HG02610 (cell line): ENCODE data around the gene BEST2.
"Not testable (repeated sequence)": the region's sequence is repeated elsewhere in the genome, so short reads cannot be mapped to it uniquely, and the experiment has no call there.

ENCODE experiments used
- ATAC-seq: cut with Tn5 transposase; IDR thresholded peaks from one replicate; pipeline ENCODE4 v1.9.1; 2021; ENCODE audit warnings: mild to moderate bottlenecking, moderate library complexity; ENCODE audit not compliant: unreplicated experiment

BEST2 gene

DNA sequence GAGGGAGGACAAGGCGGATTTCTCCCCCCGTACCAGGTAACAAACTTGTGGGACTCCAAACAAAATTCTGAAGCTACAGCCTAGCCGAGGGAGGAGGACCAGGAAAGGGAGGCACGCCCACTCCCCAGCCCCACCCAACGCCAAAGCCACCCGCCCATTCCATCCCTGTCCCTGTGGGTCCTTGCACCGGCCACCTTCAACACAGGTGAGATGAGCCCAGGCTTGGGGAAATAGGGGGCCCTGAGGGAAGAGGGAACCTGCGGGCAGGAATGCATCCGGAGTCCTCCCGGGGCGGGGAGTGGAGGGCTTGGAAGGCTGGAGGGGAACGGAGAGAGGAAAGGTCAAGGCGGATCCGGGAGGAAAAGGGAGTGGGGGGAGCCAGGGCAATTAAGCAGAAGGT lies at the start of gene BEST2:
Gene BEST2, plus strand, starts transcription at position 157 of the 400 bp plus-strand sequence. CDS start 802 bp downstream, outside the sequence.
- no peak for ATAC-seq

DNA sequence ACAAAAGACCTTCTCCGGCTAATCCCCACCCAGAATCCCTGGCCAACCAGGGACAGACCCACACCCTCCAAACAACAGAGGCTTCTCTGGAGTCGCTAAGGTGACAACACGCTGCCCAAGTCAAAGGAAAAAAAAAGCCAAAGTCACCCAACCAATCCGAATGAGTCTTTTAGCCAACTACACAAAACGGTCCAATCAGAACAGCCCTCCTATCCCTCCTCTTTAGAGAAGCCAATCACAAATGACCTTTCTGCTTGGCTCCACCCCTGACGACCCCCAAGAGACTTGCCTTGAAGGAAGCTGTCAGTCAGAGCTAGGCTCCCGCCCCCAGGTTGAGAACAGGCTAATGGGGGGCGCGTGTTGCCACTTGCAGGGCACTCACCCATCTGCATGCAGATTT lies 48.5 kb upstream of the BEST2 start:
- no peak for ATAC-seq

DNA sequence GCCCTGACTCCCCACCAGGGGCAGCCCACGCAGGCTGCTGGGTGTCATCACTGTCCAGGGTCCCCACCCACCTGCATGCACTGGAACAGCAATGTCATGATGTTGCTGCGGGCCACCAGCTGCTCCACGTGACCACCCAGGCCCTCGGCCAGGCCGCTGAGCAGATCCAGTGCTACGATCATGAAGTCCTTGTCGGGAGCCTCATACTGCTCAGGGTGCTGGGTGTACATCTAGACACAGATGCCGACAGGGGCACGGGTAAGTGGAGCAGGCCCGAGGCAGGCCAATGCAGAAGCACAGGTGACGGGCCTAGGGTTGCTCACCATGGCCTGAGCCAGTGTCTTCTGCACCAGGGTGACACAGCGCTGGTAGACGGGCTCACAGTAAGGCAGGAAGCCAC lies 46.4 kb upstream of the BEST2 start:
- ATAC-seq: no peak

DNA sequence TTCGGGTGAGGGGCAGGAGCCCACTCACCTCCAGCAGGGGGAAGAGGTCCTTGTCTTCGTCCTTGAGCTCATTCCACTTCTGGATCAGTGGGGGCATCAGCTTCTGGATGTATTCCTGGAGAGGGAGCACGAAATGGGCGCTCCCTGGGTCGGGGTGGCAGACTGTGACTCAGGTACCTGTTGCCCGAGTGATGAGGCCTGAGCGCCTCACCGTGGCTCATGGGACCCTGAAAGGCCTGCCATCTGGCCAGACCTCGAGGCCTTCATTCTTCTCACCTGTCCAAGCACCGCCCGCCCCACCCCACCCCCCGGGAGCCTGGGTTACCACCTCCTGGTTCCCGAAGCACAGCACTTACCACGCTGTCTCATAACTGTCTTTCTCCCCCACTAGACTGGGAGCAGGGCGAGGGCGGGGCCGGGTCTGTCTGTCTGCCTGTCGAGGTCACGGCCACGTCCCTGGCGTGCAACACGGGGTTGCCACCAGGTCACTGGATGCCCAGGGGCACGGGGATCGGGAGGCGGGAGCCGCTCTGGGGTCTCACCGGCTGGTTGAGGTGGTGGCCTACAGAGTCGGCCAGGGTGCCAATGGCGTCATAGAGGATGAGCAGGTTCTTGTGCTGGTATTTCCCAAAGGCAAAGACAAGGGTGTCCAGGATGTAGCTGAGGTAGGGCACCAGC lies 45.8 kb upstream of the BEST2 start:
- no peak for ATAC-seq

DNA sequence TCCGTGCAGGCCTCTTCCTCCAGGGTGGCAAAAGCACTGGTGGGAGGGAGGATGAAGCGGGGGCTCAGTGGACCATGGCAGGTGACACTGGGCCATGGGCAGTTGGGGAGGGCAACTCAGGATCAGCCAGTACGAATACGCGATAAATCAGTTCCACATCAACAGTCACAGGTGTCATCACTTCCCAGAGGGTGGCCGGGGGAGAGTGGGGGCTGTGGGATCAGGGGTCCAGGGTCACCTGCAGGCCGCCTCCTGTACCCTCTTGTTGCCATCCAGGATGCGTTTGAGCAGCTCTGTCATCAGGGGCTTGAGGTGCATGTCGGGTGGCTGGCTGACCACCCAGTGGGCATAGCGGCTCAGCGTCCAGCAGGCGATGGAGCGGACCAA lies 45.3 kb upstream of the BEST2 start:
- no peak for ATAC-seq

DNA sequence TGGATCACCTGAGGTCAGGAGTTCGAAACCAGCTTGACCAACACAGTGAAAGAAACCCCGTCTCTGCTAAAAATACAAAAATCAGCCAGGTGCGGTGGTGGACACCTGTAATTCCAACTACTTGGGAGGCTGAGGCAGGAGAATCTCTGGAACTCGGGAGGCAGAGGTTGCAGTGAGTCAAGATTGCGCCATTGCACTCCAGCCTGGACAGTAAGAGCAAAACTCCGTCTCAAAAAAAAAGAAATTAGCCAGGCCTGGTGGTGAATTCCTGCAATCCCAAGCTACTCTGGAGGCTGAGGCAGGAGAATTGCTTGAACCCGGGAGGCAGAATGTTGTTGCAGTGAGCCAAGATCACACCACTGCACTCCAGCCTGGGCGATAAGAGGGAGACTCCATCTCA lies 43.0 kb upstream of the BEST2 start:
- ATAC-seq: no peak

DNA sequence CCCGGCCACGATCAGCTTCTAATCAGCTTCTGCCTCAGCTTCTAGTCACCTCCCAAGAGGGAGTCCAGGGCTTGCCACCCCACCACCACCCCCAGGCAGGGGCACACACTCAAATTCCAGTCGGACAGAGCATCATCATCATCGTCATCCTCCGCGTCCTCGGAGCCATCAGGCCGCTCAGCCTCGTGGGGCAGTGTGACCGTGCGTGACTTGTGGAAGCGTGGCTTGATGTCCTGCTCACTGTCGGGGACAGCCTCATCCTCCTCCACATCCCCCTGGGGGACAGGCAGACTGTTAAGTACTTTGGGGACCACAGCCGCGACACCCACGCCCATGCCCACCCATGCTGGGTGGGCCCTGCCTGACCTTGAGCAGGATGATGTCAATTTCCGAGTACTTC lies 40.4 kb upstream of the BEST2 start:
- ATAC-seq: no peak

DNA sequence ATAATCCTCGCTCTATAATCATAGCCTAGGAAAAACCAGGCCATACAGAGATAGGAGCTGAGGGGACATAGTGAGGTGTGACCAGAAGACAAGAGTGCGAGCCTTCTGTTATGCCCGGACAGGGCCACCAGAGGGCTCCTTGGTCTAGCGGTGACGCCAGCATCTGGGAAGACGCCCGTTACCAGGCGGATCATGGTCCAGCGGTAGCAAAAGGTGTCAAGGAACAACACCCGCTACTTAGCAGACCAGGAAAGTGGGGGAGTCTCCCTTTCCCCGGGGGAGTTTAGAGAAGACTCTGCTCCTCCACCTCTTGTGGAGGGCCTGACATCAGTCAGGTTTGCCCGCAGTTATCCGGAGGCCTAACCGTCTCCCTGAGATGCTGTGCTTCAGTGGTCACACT lies 39.5 kb upstream of the BEST2 start:
- not testable (repeated sequence) for ATAC-seq

DNA sequence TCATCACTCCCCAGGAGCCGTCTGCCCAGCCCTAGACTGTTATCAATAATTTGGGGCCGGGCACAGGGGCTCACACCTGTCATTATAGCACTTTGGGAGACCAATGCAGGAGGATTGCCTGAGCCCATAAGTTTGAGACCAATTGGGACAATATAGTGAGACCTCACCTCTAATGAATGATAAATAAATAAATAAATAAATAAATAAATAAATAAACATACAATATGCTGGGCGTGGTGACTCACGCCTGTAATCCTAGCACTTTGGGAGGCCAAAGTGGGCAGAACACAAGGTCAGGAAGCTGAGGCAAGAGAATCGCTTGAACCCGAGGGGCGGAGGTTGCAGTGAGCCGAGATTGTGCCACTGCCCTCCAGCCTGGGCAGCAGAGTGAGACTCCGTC lies 38.3 kb upstream of the BEST2 start:
- not testable (repeated sequence) for ATAC-seq

DNA sequence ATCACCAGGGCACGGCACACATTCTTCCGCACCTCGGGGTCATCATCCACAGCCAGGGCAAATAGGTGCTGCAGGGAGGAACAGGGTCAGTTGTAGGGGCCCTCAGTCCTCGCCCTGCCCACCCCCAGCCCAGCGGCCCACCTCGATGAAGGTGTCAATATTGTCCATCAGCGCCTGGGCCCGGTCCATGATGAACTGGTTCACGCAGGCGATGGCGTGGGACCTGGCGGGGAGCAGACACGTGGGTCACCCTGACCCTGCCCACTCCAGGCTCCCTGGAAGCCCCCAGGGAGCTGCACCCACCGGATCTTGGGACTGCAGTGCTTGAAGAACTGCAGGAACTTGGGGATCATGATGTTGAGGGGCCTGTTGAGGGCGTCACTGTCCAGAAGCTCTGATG lies 36.5 kb upstream of the BEST2 start:
- no peak for ATAC-seq

DNA sequence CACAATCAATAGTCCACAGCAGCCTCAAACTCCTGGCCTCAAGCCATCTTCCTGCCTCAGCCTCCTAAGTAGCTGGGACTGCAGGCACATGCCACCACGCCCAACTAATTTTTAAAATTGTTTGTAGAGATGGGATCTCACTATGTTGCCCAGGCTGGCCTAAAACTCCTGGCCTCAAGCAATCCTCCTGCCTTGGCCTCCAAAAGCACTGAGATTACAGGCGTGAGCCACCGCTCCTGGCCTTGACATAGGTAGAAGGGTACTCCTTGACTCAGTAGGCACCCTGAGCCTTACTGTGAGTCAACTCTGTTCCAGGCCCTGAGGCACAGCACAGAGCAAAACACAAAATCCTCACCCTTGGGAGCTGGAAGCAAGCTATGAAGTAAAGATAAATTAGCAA lies 35.7 kb upstream of the BEST2 start:
- ATAC-seq: no peak

DNA sequence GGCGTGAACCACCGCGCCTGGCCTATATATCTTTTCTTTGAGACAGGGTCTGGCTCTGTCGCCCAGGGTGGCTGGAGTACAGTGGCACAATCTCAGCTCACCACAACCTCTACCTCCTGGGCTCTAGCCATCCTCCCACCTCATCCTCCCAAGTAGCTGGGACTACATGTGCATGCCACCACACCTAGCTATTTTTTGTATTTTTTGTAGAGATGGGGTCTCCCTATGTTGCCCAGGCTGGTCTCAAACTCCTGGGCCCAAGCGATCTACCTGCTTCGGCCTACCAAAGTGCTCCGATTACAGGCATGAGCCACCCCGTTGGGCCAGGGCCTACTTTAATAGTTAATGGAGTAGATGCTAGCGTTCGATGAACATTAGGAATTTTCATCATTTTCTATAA lies 31.3 kb upstream of the BEST2 start:
- ATAC-seq: no peak

DNA sequence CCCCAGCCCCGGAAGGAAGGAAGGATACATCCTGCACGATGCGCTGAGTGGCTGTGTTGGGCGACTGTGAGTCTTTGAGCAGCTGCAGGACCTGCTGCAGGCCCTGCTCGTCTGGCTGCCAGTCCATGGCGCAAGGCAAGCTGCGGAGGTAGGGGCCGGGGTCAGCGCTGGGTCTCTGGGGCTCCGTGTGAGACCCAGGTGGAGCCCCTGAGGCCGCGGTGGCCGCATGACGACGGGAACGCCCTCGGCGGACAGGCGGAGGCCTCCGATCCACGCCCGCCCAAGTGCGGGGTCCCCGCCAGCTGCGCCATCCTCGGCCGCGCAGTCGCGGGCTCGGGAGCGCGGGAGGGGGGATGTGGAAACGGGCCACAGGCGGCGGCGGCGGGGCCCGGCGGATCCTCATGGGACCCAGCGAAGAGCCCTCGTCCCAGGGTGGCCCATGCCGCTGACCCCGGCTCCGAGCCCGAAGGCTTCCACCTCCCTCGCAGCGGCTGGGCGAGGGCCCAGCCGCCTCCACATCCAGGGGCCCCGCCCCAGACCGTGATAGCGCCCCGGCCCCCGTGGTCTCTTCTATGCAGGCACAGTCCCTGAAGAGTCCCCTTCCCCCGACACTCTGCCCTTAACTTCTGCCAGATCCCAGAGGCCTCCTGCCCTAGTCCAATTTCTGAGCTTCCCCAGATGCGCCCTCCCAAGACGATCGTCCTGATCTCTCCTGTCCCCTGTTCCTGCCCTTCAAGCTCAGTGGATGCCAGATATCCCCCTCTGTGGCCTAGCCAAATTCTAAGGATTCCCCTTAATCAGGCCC lies 30.5 kb upstream of the BEST2 start:
- no peak for ATAC-seq

DNA sequence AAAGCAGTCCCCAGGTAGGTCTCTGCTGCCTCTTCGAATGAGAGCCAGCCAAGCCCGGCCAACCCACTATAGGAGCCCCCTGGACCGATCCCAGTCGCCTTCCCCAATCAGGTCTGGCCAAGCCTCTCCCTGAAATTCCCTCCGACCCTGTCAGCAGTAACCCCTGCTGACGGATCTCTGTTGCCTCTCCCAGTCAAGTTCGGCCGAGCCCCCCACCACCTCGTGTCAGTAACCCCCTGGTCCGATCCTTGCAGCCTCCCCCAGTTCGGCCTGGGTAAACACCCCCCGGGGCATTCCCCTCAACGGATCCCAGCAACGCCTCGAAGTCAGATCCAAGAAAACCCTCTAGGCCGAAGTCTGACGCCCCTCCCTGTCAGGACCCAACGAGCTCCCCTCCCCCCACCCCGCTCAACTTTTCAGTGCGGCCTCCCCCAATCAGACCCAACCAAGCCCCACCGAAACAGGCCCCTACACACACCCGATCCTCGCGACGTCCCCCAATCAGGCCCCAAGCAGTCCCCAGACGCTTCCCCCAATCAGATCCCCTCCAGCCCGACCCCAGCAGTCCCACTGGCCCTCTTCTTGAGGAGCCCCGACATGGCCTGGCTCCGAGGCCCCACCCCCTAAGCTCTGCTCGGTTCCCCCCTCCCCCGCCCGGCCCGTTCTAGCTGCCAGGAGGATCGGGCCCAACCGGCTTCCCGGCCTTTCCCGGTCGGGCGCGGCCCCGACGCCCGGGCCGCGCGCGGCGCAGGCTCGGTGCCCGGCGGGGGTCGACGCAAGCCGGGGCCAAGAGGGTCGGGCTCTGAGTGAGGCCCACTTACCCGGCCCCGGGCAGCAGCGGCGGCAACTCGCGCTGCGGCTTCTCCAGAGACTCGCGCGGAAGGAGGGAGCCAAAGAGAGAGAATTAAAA lies 29.7 kb upstream of the BEST2 start:
- peak; percentile 9 for ATAC-seq

DNA sequence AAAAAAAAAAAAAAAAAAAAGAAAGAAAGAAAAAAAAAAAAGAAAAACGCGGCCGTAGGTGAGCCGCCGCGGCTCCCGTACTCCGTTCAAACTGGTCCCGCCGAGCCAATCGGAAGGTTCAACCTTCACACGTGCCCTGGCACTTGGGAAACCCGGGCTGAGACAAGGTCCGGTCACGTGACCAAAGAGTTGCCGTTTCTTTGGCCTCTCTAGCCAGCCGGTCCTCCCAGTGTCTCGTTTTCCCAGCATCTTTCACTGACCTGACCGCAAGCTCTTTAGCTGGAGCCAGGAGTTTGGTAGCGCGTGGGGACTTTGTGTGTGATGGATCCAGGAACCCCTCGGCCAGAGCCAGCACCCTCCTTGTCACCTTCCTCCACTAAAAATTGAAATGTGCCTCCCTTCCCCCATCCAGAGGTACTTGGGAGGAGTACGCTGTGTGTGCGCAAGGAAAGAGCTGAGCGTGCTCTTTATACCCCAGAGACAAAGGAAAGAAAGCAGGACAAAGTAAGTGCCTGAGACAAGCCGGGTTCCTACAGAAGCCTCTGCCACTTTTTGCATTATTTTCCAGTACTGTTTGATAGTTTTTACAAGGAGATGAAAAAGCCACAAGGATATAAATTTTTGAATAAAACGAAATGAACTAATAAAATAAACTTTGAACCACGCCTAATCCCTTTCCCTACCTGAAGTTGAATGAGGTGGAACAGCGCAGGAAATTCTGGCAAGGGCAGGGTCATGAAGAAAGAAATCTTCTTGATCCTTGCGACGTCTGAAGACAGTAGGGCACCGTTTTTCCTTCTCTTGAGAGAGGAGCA lies 28.8 kb upstream of the BEST2 start:
- ATAC-seq: peak; percentile 68

DNA sequence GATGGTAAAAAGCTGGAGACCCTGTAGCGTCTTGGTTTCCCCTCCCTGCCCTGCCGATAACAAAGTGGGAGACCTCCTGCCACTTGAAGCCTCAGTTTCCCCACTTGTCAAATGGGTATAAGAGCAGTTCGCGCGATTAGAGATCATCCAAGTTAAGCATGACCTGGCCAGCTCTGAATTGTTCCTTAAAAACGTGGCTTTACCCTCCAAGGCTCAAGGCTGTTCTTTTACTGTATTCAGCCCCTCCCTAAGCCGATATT lies 28.3 kb upstream of the BEST2 start:
- ATAC-seq: no peak

DNA sequence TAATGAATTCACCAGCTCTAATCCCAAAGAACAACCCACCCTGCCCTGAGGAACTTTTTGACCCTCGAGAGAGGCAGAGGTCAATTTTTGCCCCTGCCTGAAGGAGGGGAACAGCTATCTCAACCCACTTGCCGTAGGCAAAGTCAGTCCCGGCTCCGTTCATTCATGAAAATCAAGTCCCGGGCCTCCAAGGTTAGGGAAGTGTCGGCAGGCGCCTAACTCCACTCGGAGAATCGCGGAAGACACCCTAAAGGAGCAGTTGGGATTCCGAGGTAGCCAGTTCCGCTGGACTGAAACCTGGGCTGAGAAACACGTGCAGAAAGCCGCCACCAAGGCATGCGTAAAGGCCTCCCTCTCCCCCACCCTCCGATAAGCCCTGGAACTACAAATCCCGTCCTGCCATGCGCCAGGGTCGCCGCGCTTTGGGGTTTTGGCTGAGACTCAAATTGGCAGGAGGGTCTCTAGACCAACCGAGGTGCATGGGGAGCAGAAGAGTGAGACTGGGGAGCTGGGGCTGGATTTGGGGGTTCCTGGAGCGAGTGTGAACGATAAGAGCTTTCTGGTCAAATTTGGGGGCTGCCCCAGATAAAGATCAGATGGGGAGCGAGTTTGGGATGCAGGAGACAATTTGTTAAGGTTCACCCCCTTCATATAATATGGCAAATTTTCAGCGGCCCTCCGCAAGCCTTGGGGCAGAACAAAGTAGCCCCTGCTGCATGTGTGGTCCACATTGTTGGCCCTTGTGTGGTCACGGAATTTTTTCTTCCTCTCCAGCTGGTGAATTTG lies 27.8 kb upstream of the BEST2 start, which contains the start of gene TNPO2:
Gene TNPO2, minus strand, starts transcription at position 292 of the 786 bp plus-strand sequence. CDS start 2,955 bp downstream, outside the sequence.
- no peak for ATAC-seq

DNA sequence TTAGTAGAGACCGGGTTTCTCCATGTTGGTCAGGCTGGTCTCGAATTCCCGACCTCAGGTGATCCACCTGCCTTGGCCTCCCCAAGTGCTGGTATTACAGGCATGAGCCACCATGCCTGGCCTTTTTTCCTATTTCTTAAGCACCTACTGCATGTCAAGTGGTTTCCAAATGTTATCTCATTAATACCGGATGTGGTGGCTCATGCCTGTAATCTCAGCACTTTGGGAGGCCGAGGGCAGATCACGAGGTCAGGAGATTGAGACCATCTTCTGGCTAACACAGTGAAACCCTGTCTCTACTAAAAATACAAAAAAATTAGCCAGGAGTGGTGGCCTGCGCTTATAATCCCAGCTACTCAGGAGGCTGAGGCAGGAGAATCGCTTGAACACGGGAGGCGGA lies 26.0 kb upstream of the BEST2 start:
- not testable (repeated sequence) for ATAC-seq

DNA sequence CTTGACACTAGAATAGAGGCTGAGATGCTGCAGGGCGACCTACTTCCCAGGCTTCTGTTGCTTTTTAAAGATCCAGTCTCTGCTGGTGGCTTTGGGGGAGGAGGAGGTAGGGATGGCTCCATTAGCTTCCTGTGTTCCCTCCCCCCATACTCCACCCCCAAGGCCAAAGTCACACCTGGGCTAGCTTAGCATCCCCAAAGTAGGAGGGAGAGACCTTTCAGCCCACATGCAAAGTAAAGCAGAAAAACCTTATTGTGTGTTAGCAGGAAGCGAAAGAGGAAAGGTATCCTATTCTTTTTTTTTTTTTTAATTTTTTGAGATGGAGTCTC lies 24.6 kb upstream of the BEST2 start:
- ATAC-seq: no peak

DNA sequence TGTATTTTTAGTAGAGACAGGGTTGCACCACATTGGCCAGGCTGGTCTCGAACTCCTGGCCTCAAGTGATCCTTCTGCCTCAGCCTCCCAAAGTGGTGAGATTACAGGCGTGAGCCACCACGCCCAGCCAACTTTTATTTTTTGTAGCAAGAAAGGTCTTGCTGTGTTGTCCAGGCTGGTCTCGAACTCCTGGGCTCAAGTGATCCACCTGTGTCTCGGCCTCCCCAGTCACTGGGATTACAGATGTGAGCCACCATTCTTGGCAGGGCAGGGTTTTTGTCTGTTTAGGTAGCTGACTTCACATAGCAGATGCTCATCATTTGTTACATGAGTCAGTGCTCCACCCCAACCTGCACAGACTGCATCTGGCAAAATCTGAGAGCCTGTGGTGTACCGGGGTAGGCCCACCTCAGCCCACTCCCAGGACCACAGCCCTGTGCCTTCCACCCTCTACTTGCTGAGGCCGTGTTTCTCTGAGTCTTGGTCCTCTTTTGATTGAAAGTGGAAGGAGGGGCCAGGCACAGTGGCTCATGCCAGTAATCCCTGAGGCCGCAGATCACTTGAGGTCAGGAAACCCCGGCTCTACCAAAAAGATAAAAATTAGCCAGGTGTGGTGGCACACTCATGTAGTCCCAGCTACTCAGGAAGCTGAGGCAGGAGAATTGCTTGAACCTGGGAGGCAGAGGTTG lies 23.7 kb upstream of the BEST2 start:
- no peak for ATAC-seq
